HG03039 (cell line): Measurements from ENCODE around the gene NR3C1.

Experiments
- ATAC-seq: cut with Tn5 transposase; IDR thresholded peaks from one replicate; pipeline ENCODE4 v1.9.1; 2021; ENCODE audit warnings: mild to moderate bottlenecking, moderate library complexity; ENCODE audit not compliant: unreplicated experiment

NR3C1 gene

GRCh38 chr5:143372187-143372829 lies 31.2 kb downstream of the NR3C1 start:
- no peak for ATAC-seq

GRCh38 chr5:143370440-143370839 lies 33.0 kb downstream of the NR3C1 start:
- ATAC-seq: no peak

- ATAC-seq: no peak
These were observed 39.4 kb downstream of the NR3C1 start for GRCh38 chr5:143364061-143364460.

- no peak for ATAC-seq
These were observed 40.7 kb downstream of the NR3C1 start for GRCh38 chr5:143362664-143363227.

GRCh38 chr5:143361438-143361837 lies 42.0 kb downstream of the NR3C1 start:
- no peak for ATAC-seq

GRCh38 chr5:143360755-143361154 lies 42.7 kb downstream of the NR3C1 start:
- ATAC-seq: no peak

- ATAC-seq: no peak
These were observed 43.6 kb downstream of the NR3C1 start for GRCh38 chr5:143359869-143360268.

- no peak for ATAC-seq
These were observed 46.5 kb downstream of the NR3C1 start for GRCh38 chr5:143356855-143357583.

GRCh38 chr5:143355710-143356109 lies 47.8 kb downstream of the NR3C1 start:
- ATAC-seq: no peak

- ATAC-seq: no peak
These were observed 49.5 kb downstream of the NR3C1 start for GRCh38 chr5:143354025-143354424.

GRCh38 chr5:143352691-143353090 lies 50.8 kb downstream of the NR3C1 start:
- no peak for ATAC-seq

GRCh38 chr5:143350751-143351602 lies 52.5 kb downstream of the NR3C1 start:
- no peak for ATAC-seq

GRCh38 chr5:143350341-143350740 lies 53.1 kb downstream of the NR3C1 start:
- no peak for ATAC-seq

- ATAC-seq: no peak
These were observed 54.3 kb downstream of the NR3C1 start for GRCh38 chr5:143349177-143349576.

- no peak for ATAC-seq
These were observed 55.7 kb downstream of the NR3C1 start for GRCh38 chr5:143347698-143348344.

- no peak for ATAC-seq
These were observed 56.4 kb downstream of the NR3C1 start for GRCh38 chr5:143347046-143347445.

GRCh38 chr5:143345671-143346440 lies 57.6 kb downstream of the NR3C1 start:
- ATAC-seq: no peak

- no peak for ATAC-seq
These were observed 60.4 kb downstream of the NR3C1 start for GRCh38 chr5:143343042-143343441.

GRCh38 chr5:143342607-143343006 lies 60.9 kb downstream of the NR3C1 start:
- no peak for ATAC-seq
